ENCODE results near the gene TIPARP.
A peak's percentile ranks its signal among the peaks of the same experiment; 100 is the strongest.

Gene TIPARP

GRCh38 chr3:156666073-156666472 is 8.3 kb upstream of the TIPARP start:
- DNase-seq = no peak
- Histone ChIP-seq H3K27ac (no peak overlapping the region), H3K27me3 (replicated peaks) (no peaks in the 10 kb centered on the region), H3K36me3 (replicated peaks) (no peaks in the 10 kb centered on the region), H3K4me3 (ENCODE audit: low read depth, low read length) (no peak overlapping the region)
- TF ChIP-seq CTCF (IDR thresholded peaks at IDR 0.05; ENCODE audit: low read depth, low read length, missing control alignments) = no peak
- in situ Hi-C loops (cut with HindIII; ENCODE audit: low pct_ligation_motif_present, low sequenced_read_pairs) = no loop called here

GRCh38 chr3:156668073-156668763 is 6.2 kb upstream of the TIPARP start:
- Histone ChIP-seq H3K27me3 (replicated peaks) (no peaks in the 10 kb centered on the region), H3K4me3 (ENCODE audit: low read depth, low read length) (no peak overlapping the region), H3K27ac (no peak overlapping the region), H3K36me3 (replicated peaks) (no peaks in the 10 kb centered on the region)
- no peak for TF ChIP-seq CTCF (IDR thresholded peaks at IDR 0.05; ENCODE audit: low read depth, low read length, missing control alignments)
- in situ Hi-C loops (cut with HindIII; ENCODE audit: low pct_ligation_motif_present, low sequenced_read_pairs) = no loop called here
- DNase-seq = no peak

- Histone ChIP-seq H3K4me3 (ENCODE audit: low read depth, low read length) (no peak overlapping the region), H3K27me3 (replicated peaks) (no peaks in the 10 kb centered on the region), H3K36me3 (replicated peaks) (no peaks in the 10 kb centered on the region), H3K27ac (no peak overlapping the region)
- DNase-seq = no peak
- in situ Hi-C loops (cut with HindIII; ENCODE audit: low pct_ligation_motif_present, low sequenced_read_pairs) = no loop called here
- no peak for TF ChIP-seq CTCF (IDR thresholded peaks at IDR 0.05; ENCODE audit: low read depth, low read length, missing control alignments)
Measured at GRCh38 chr3:156670077-156670476, 4.3 kb upstream of the TIPARP start.

GRCh38 chr3:156670652-156671051 is 3.7 kb upstream of the TIPARP start:
- Histone ChIP-seq H3K27ac (no peak overlapping the region), H3K36me3 (replicated peaks) (no peaks in the 10 kb centered on the region), H3K4me3 (ENCODE audit: low read depth, low read length) (no peak overlapping the region), H3K27me3 (replicated peaks) (no peaks in the 10 kb centered on the region)
- no peak for DNase-seq
- TF ChIP-seq CTCF (IDR thresholded peaks at IDR 0.05; ENCODE audit: low read depth, low read length, missing control alignments) = no peak
- in situ Hi-C loops (cut with HindIII; ENCODE audit: low pct_ligation_motif_present, low sequenced_read_pairs) = no loop called here

GRCh38 chr3:156673732-156674045 is 701 bp upstream of the TIPARP start:
- peaks cover 12% of the 10 kb centered on the region for H3K36me3 ChIP-seq (replicated peaks)
- peak overlapping the region; percentile 91 for H3K27ac ChIP-seq
- no peak for TF ChIP-seq CTCF (IDR thresholded peaks at IDR 0.05; ENCODE audit: low read depth, low read length, missing control alignments)
- peak overlapping the region; percentile 86 for H3K4me3 ChIP-seq (ENCODE audit: low read depth, low read length)
- H3K27me3 ChIP-seq (replicated peaks) = no peaks in the 10 kb centered on the region
- DNase-seq = no peak
- in situ Hi-C loops (cut with HindIII; ENCODE audit: low pct_ligation_motif_present, low sequenced_read_pairs) = no loop called here

All from brain microvascular endothelial cell (primary cell).